Activated CD4-positive, alpha-beta T cell treated with anti-CD3 and anti-CD28 coated beads for 48 hours (primary cell): ENCODE measurements around the gene MRPS31.

Source experiments
- DNase-seq: peaks from one replicate; pipeline ENCODE4 v3.0.0-alpha.2; 2020

Gene MRPS31

GRCh38 chr13:40770934-40771618 lies at the start of gene MRPS31:
Gene MRPS31 (minus strand): TSS chr13:40771190. CDS start chr13:40771136, 54 bp downstream.
- DNase-seq = peak; percentile 97

GRCh38 chr13:40819797-40820315 lies 48.9 kb upstream of the MRPS31 start:
- DNase-seq = no peak

GRCh38 chr13:40818926-40819325 lies 47.9 kb upstream of the MRPS31 start:
- no peak for DNase-seq

- no peak for DNase-seq
Measured at GRCh38 chr13:40814803-40815202, 43.8 kb upstream of the MRPS31 start.

- DNase-seq = no peak
Measured at GRCh38 chr13:40813667-40814454, 42.9 kb upstream of the MRPS31 start.

GRCh38 chr13:40812724-40813445 lies 41.9 kb upstream of the MRPS31 start:
- no peak for DNase-seq

GRCh38 chr13:40812102-40812501 lies 41.1 kb upstream of the MRPS31 start:
- DNase-seq = no peak

- DNase-seq = no peak
Measured at GRCh38 chr13:40809471-40809870, 38.5 kb upstream of the MRPS31 start.

- no peak for DNase-seq
Measured at GRCh38 chr13:40806241-40806640, 35.3 kb upstream of the MRPS31 start.

- no peak for DNase-seq
Measured at GRCh38 chr13:40803316-40803715, 32.3 kb upstream of the MRPS31 start.

- DNase-seq = no peak
Measured at GRCh38 chr13:40801255-40802217, 30.5 kb upstream of the MRPS31 start.

GRCh38 chr13:40800559-40800958 lies 29.6 kb upstream of the MRPS31 start:
- no peak for DNase-seq

- DNase-seq = no peak
Measured at GRCh38 chr13:40799508-40799907, 28.5 kb upstream of the MRPS31 start.

GRCh38 chr13:40798380-40798779 lies 27.4 kb upstream of the MRPS31 start:
- DNase-seq = no peak

GRCh38 chr13:40796649-40797048 lies 25.7 kb upstream of the MRPS31 start:
- DNase-seq = no peak

- no peak for DNase-seq
Measured at GRCh38 chr13:40794414-40795368, 23.7 kb upstream of the MRPS31 start.

- DNase-seq = no peak
Measured at GRCh38 chr13:40793339-40793738, 22.3 kb upstream of the MRPS31 start.

GRCh38 chr13:40792284-40793051 lies 21.5 kb upstream of the MRPS31 start:
- no peak for DNase-seq

GRCh38 chr13:40790154-40790616 lies 19.2 kb upstream of the MRPS31 start:
- DNase-seq = no peak
